Right ventricle myocardium superior (tissue), 1 donor: Measurements from ENCODE around the gene CCDC60. TPM values are rescaled to one million over a fixed set of nuclear protein-coding genes. Genes with fewer than 3 reads are reported as not detected.

Experiments used
- ATAC-seq: fragments of 200-7000 bp; cut with Tn5 transposase; one replicate; pipeline ENCODE4 v1.9.1; 2020; ENCODE audit warnings: mild to moderate bottlenecking; ENCODE audit not compliant: poor library complexity
- DNase-seq: peaks from one replicate; pipeline ENCODE4 v3.0.0-alpha.2; 2020
- intact Hi-C: fragments of 100-400 bp; cut with DNase I; formaldehyde crosslinking; loops from one replicate; pipeline ENCODE4 v1.11.2; 2022
- long read RNA-seq: library from polyadenylated mRNA; unstranded; transcript quantifications from one replicate; pipeline ENCODE4 v2.0.0, GENCODE V29; 2021
- total RNA-seq: library from RNA; stranded (reverse); fragmentation: NEBNext Ultra II Directional; extraction: Animal tissue kit (Norgen Biotek cat#: 25700); gene quantifications from one replicate; pipeline ENCODE4 v1.2.1, GENCODE V29; 2021
- donor health status: DM: no; HTN: yes; CAD: no; lungs with severe emphysema.

Gene CCDC60
- not detected for total RNA-seq
- long read RNA-seq: 0 reads

- intact Hi-C loops: no loop called here
- no peak for DNase-seq
Observed at GRCh38 chr12:119334430-119335170, at the start of gene CCDC60. Gene CCDC60, plus strand, starts transcription at chr12:119334729. Its CDS starts 448 bp downstream, at chr12:119335177.

DNA sequence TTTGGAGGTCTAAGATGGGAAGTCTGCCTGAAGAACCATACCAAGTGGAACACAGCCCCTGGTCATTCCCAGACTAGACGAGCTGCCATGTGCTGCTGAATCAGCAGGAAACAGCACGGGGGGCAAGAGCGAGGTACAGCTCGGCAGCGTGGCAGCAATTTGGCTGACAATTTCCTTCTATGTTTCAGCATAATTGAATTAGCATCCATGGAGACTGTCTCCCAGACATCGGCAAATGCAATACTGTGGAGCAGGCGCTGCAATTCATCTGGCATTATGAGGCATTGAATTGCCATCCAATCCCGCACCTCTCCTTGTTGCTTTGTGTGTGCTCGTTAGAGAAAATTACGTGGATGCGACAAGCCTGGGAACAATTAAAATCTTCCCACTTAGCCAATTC lies 46.0 kb upstream of the CCDC60 start:
- ATAC-seq (no peak), DNase-seq (no peak)
- intact Hi-C loops: no loop called here

More at GRCh38 chr12:119334430-119335170, at the start of gene CCDC60:
- no peak for ATAC-seq

- DNase-seq (no peak), ATAC-seq (no peak)
- intact Hi-C loops: no loop called here
Observed at GRCh38 chr12:119292893-119293630, 41.5 kb upstream of the CCDC60 start.

- intact Hi-C loops: no loop called here
- no peak for ATAC-seq
- no peak for DNase-seq
Observed at GRCh38 chr12:119294211-119294610, 40.3 kb upstream of the CCDC60 start.

DNA sequence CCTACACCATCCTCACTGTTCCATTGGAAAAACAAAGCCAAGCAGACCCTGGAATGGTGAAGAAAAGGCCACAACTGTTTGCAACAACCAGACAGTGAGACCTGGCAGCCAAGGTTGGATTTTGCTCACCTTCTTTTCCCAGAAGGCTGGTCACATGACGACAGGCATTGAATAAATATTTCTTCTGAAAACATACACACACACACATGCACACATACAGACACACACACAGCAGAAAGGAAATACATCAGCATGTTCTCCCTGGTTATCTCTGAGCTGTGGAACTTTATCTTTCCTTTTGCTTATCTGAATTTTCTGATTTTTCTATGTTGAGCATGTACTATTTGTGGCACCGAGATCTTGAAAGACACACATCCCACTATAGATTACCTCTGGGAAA lies 38.0 kb upstream of the CCDC60 start:
- intact Hi-C loops: no loop called here
- DNase-seq: no peak
- ATAC-seq: no peak

DNA sequence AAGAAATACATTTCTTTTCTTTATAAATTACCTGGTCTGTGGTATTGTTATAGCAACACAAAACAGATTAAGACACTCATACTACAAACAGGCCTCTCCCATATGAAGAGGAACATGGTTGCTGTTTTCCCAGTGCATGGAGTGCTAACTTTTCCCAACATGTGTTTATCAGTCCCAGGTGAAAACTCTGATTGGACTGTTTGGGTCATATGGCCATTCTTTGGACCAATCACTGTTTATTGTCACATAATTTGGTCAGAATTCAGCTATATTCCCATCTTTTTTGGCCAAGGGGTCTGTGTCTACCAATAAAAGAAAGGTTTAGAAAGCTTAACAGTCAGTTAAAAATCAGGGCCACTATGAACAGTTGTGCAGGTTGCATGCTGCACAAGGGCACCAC lies 35.4 kb upstream of the CCDC60 start:
- intact Hi-C loops: no loop called here

GRCh38 chr12:119301379-119301778 lies 33.1 kb upstream of the CCDC60 start:
- intact Hi-C loops: no loop called here
- DNase-seq (no peak), ATAC-seq (peak; percentile 71)

More for the DNA sequence above, 35.4 kb upstream of the CCDC60 start:
- ATAC-seq (no peak), DNase-seq (no peak)

DNA sequence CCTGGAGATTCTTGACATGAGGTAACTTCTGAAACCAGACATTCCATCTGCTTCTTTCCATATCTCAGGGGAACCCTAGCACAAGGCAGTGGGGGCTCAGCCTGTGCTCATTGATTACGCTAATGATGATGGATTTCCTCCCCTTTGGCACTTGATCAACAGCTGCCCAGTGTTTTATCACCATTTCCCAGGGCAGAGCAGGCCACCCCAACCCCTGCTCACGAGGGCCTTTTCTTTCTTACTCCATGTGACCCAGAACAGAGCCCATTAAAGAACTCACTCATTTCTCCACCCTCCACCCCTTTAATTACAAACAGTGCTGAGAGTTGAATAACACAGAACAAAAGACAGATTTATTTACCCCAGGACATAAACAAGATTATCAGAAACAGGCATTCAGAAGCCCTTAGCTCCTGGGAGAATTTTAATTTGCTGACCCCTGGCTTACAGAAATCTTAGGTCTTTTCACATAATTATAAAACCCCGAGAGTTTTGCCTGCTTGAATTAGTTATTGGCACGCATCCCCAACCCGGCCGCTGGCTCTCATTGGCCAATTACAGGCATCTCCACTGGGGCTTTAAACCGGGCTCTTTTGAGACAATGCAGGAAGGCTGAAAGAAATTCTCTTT lies 32.0 kb upstream of the CCDC60 start:
- ATAC-seq: no peak
- intact Hi-C loops: no loop called here
- DNase-seq: no peak

DNA sequence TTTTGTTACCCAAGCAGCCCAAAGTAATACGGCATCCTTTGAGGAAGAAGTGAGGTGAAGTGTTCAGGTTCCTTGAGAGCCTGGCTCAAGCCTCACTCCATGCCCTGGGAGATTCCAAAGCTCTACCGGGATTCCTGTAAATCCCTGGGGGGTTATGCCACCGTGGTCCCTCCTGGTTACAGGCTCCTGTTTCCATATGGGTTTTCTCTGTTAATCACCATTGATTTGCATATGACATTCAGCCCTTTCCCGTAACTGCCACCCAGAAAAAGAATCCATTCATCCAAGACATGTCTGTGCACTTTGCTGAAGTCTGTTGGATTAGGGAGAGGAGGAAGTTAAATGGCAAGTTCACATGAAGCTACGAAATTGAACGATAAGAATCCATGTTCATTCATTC lies 27.9 kb upstream of the CCDC60 start:
- no peak for ATAC-seq
- intact Hi-C loops: no loop called here

DNA sequence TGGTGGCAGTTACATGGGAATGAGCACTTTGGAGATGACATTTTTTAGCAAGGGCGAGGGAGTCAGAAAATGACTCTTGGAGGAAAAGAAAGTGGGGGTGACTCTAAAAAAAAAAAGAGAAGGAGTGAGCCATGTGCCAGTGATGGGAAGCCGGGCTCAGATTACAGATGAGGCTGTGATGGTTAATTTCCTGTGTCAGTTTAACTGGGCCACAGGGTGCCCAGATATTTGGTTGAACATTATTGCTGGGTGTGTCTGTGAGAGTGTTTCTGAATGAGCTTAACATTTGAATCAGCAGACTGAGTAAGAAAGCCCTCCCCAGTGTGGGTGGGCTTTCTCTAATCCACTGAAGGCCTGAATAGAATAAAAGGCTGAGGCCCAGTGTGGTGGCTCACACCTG lies 26.8 kb upstream of the CCDC60 start:
- ATAC-seq (no peak), DNase-seq (no peak)
- intact Hi-C loops: no loop called here

More for the DNA sequence above, 27.9 kb upstream of the CCDC60 start:
- no peak for DNase-seq

GRCh38 chr12:119308708-119309456 lies 25.6 kb upstream of the CCDC60 start:
- intact Hi-C loops: no loop called here
- ATAC-seq (peak; percentile 73), DNase-seq (peak; percentile 56)

GRCh38 chr12:119311878-119312277 lies 22.7 kb upstream of the CCDC60 start:
- ATAC-seq (no peak), DNase-seq (no peak)
- intact Hi-C loops: no loop called here

- intact Hi-C loops: no loop called here
- DNase-seq (no peak), ATAC-seq (no peak)
Observed at GRCh38 chr12:119312904-119313303, 21.6 kb upstream of the CCDC60 start.

- intact Hi-C loops: no loop called here
- DNase-seq (no peak), ATAC-seq (no peak)
Observed at GRCh38 chr12:119314290-119314689, 20.2 kb upstream of the CCDC60 start.

DNA sequence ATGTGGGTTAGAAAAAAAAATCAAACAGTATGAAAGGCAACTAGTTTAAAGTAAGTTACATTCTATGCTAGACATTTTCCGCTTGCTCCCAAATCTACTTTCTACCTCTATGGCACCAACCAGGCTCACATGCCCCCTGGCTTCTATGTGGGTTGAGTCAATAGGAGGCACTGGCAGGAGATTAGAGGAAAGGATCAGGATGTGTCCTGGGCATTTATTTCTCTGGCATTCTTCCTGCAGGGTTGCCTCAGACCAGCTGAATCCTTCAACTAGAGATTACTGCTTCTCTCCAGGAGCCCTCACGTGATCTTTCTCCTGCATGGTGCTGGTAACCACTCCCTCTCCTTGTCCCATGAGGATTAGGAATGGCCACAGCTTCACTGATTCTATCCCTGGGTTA lies 14.9 kb upstream of the CCDC60 start:
- DNase-seq (no peak), ATAC-seq (peak; percentile 80)
- intact Hi-C loops: no loop called here

GRCh38 chr12:119320678-119321077 lies 13.9 kb upstream of the CCDC60 start:
- intact Hi-C loops: no loop called here
- DNase-seq: no peak
- ATAC-seq: no peak

DNA sequence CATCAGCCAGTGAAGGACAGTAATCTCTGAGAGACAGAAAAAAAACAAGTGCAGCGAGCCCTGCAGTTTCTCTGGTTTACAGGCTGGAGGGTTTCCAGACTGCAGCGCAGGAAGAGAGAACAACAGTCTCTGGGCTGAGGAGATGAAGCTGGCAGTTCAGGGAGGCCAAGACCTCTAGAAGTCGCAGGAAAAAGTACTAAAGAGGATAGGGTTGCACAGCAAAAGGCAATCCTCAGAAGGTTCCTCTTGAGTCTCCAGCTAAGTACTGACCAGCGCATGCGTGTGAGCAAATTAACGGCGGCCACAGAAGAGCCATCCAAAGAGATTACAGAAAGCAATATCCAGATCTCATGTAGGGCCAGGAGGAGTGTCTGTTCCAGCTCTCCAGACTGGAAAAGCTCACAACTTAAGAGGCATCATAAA lies 12.2 kb upstream of the CCDC60 start:
- intact Hi-C loops: no loop called here
- ATAC-seq: peak; percentile 34
- DNase-seq: no peak

DNA sequence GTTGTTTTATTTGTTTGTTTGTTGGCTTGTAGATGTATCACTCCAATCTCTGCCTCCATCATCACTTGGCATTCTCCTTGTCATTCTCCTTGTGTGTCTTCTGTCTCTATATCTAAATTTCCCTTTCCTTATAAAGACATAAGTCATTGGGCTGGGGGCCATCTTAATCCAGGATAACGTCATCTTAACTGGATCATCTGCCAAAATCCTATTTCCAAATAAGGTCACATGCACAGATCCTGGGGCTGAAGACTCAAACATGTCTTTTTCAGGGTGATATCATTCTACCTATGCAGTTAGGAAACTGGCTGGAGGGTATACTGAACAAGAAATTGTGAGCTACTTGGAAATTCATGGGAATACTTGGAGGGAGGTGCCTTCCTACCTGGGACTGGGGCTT lies 8.7 kb upstream of the CCDC60 start:
- intact Hi-C loops: no loop called here
- DNase-seq (no peak), ATAC-seq (no peak)

DNA sequence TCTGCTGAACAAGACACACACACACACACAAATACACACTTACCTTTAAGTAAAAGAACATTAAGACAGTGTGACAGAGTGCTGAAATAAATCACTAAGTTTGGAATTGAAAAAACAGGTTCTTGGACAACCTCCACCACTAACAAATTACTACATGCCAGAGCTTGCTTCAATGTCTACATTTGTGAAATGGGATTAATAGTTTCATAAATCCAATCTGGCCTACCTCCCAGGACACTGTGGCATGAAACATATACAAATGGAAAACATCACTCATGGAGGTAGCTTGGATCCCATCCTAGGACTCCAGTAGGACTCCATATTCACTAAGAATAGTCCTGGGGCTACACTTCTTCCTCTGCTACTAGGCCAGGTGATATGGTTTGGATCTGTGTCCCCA lies 8.2 kb upstream of the CCDC60 start:
- intact Hi-C loops: no loop called here
- ATAC-seq: no peak
- no peak for DNase-seq
